HepG2 (cell line): ENCODE measurements around the gene PHF2. TPM values are rescaled to one million over a fixed set of nuclear protein-coding genes. Genes with fewer than 3 reads are reported as not detected.

Experiments
- BHLHE40 ChIP-seq: IDR thresholded peaks from 2 replicates; pipeline ENCODE4 v1.6.1; 2011; ENCODE audit warnings: low read length, improper control_type of control experiment
- BORCS8-MEF2B ChIP-seq: sonication (generic); formaldehyde crosslinking; IDR thresholded peaks from 2 replicates; pipeline ENCODE4 v1.8.0; 2022; ENCODE audit warnings: mild to moderate bottlenecking, missing genetic modification reagents
- CSRNP1 ChIP-seq: sonication (generic); formaldehyde crosslinking; IDR thresholded peaks from 2 replicates; pipeline ENCODE4 v1.8.1; 2023; ENCODE audit warnings: mild to moderate bottlenecking, missing genetic modification reagents
- DDIT3 ChIP-seq: sonication (generic); formaldehyde crosslinking; IDR thresholded peaks from 2 replicates; pipeline ENCODE4 v1.4.0; 2020; ENCODE audit warnings: mild to moderate bottlenecking, missing genetic modification reagents
- MAX ChIP-seq: IDR thresholded peaks from 2 replicates; pipeline ENCODE4 v1.6.1; 2012; ENCODE audit warnings: inconsistent platforms
- MED1 ChIP-seq: sonication (generic); formaldehyde crosslinking; IDR thresholded peaks from 2 replicates; pipeline ENCODE4 v1.4.0; 2020; ENCODE audit warnings: missing genetic modification reagents
- ONECUT2 ChIP-seq: sonication (generic); formaldehyde crosslinking; IDR thresholded peaks from 2 replicates; pipeline ENCODE4 v1.4.0; 2020; ENCODE audit warnings: missing genetic modification reagents
- PRDM15 ChIP-seq: sonication (generic); formaldehyde crosslinking; IDR thresholded peaks from 2 replicates; pipeline ENCODE4 v1.4.0; 2020; ENCODE audit warnings: missing genetic modification reagents
- PRPF4 ChIP-seq: fragments of 200-400 bp; formaldehyde crosslinking; IDR thresholded peaks from 2 replicates; pipeline ENCODE4 v1.6.1; 2016; ENCODE audit warnings: low read length, low read depth; ENCODE audit not compliant: poor library complexity, severe bottlenecking
- RCOR2 ChIP-seq: IDR thresholded peaks from 2 replicates; pipeline ENCODE4 v1.6.1; 2016; ENCODE audit warnings: missing biosample characterization, missing genetic modification reagents
- SAP130 ChIP-seq: IDR thresholded peaks from 2 replicates; pipeline ENCODE4 v1.6.1; 2016; ENCODE audit warnings: low read depth
- SIN3B ChIP-seq: fragments of 150-350 bp; IDR thresholded peaks from 2 replicates; pipeline ENCODE4 v1.6.1; 2014; ENCODE audit warnings: low read length
- SIX4 ChIP-seq: sonication (generic); formaldehyde crosslinking; IDR thresholded peaks from 2 replicates; pipeline ENCODE4 v1.4.0; 2020; ENCODE audit warnings: missing genetic modification reagents
- SMAD9 ChIP-seq: sonication (generic); formaldehyde crosslinking; IDR thresholded peaks from 2 replicates; pipeline ENCODE4 v1.5.1; 2020; ENCODE audit warnings: mild to moderate bottlenecking, missing genetic modification reagents
- SOX6 ChIP-seq, 2 experiments: fragments of 450-650 bp in 1 of 2; sonication (generic) in 1 of 2; formaldehyde crosslinking in 1 of 2; IDR thresholded peaks; 2 replicates each; pipeline versions ENCODE4 v1.4.0 to v1.6.1; 2017 to 2020; ENCODE audit warnings: antibody characterized with exemption in 1 of 2, mild to moderate bottlenecking in 1 of 2, missing genetic modification reagents in 1 of 2
- SSRP1 ChIP-seq: IDR thresholded peaks from 2 replicates; pipeline ENCODE4 v1.6.1; 2016; ENCODE audit warnings: control low read depth
- TBL1XR1 ChIP-seq: fragments of 150-350 bp; IDR thresholded peaks from 2 replicates; pipeline ENCODE4 v1.6.1; 2014; ENCODE audit warnings: borderline replicate concordance, low read length; ENCODE audit not compliant: partially characterized antibody
- ZMAT5 ChIP-seq: sonication (generic); formaldehyde crosslinking; IDR thresholded peaks from 2 replicates; pipeline ENCODE4 v1.5.0; 2020; ENCODE audit warnings: mild to moderate bottlenecking, low read depth, missing genetic modification reagents, borderline replicate concordance
- ZNF234 ChIP-seq: sonication (generic); formaldehyde crosslinking; conservative IDR thresholded peaks from 2 replicates; pipeline ENCODE4 v1.5.1; 2020; ENCODE audit warnings: mild to moderate bottlenecking, missing genetic modification reagents
- ZNF333 ChIP-seq: sonication (generic); formaldehyde crosslinking; IDR thresholded peaks from 2 replicates; pipeline ENCODE4 v1.4.0; 2020; ENCODE audit warnings: mild to moderate bottlenecking, missing genetic modification reagents, borderline replicate concordance
- ZNF335 ChIP-seq: sonication (generic); formaldehyde crosslinking; IDR thresholded peaks from 2 replicates; pipeline ENCODE4 v1.4.0; 2020; ENCODE audit warnings: missing genetic modification reagents
- ZNF33A ChIP-seq: sonication (generic); formaldehyde crosslinking; IDR thresholded peaks from 2 replicates; pipeline ENCODE4 v1.5.1; 2020; ENCODE audit warnings: missing genetic modification reagents, mild to moderate bottlenecking, moderate library complexity, borderline replicate concordance
- ZNF564 ChIP-seq: sonication (generic); formaldehyde crosslinking; IDR thresholded peaks from 2 replicates; pipeline ENCODE4 v1.8.1; 2023; ENCODE audit warnings: mild to moderate bottlenecking, missing genetic modification reagents
- ZNF572 ChIP-seq: sonication (generic); formaldehyde crosslinking; IDR thresholded peaks from 2 replicates; pipeline ENCODE4 v1.5.1; 2020; ENCODE audit warnings: mild to moderate bottlenecking, missing genetic modification reagents
- ZNF670 ChIP-seq: sonication (generic); formaldehyde crosslinking; IDR thresholded peaks from 2 replicates; pipeline ENCODE4 v1.8.0; 2022; ENCODE audit warnings: mild to moderate bottlenecking, missing genetic modification reagents, borderline replicate concordance
- ZNF790 ChIP-seq: sonication (generic); formaldehyde crosslinking; IDR thresholded peaks from 2 replicates; pipeline ENCODE4 v1.8.0; 2022; ENCODE audit warnings: missing genetic modification reagents, mild to moderate bottlenecking, borderline replicate concordance
- polyA plus RNA-seq, 8 experiments: library from polyadenylated mRNA; depleted of rRNA in 3 of 8; stranded (reverse) in 7 of 8; unstranded in 1 of 8; fragments of >200 nt; fragmentation: Illumina TruSeq in 4 of 8; extraction: Trizol in 4 of 8; gene quantifications; 2 replicates each; pipeline versions ENCODE4 v1.2.1 to v1.2.3, GENCODE V29; 2011 to 2016; ENCODE audit warnings: low read depth in 4 of 8, missing spikeins in 1 of 8, mixed read lengths in 1 of 8; ENCODE audit not compliant: insufficient read depth in 1 of 8
- total RNA-seq, 5 experiments: library from RNA; depleted of rRNA; stranded (reverse); fragments of >200 nt; fragmentation: Illumina TruSeq; extraction: Trizol; gene quantifications; 2 replicates each; pipeline ENCODE4 v1.2.3, GENCODE V29; 2016; ENCODE audit warnings: low read depth in 1 of 5

The PHF2 gene
- total and polyA plus RNA-seq, 2 of the 13 experiments (the other 11 are each of a cell fraction or from before 2014, with no cell fraction given) = 6.6 to 9.1 TPM

- TF ChIP-seq ONECUT2 = no peak
- no peak for TF ChIP-seq DDIT3 (CRISPR knock-in tag)
- TF ChIP-seq SOX6 (IDR thresholded peaks at IDR 0.05) = no peak
- TF ChIP-seq SOX6 (CRISPR knock-in tag; IDR thresholded peaks at IDR 0.05) = no peak
- no peak for TF ChIP-seq ZNF790 (CRISPR knock-in tag)
- no peak for TF ChIP-seq ZNF335 (CRISPR knock-in tag)
- no peak for TF ChIP-seq RCOR2 (CRISPR knock-in tag)
- TF ChIP-seq ZNF670 (CRISPR knock-in tag) = no peak
- no peak for TF ChIP-seq ZNF33A (CRISPR knock-in tag)
- no peak for TF ChIP-seq SIN3B
- TF ChIP-seq ZMAT5 (CRISPR knock-in tag) = no peak
- no peak for TF ChIP-seq ZNF564
- no peak for TF ChIP-seq CSRNP1 (CRISPR knock-in tag)
- no peak for TF ChIP-seq TBL1XR1
- TF ChIP-seq BORCS8-MEF2B (CRISPR knock-in tag) = peak; percentile 8; the same call in 1 of the 2 replicates
- TF ChIP-seq MAX = 0 out of 2 replicates have a peak, but pooled peaks have one; percentile 3
- no peak for TF ChIP-seq SMAD9
- no peak for TF ChIP-seq ZNF234 (CRISPR knock-in tag)
- 0 out of 2 replicates have a peak, but pooled peaks have one; percentile 10 for TF ChIP-seq ZNF333 (CRISPR knock-in tag)
- TF ChIP-seq SAP130 (CRISPR knock-in tag) = no peak
- no peak for TF ChIP-seq MED1 (CRISPR knock-in tag)
- no peak for TF ChIP-seq SSRP1 (CRISPR knock-in tag)
- no peak for TF ChIP-seq SIX4 (CRISPR knock-in tag)
- TF ChIP-seq BHLHE40 = peak; percentile 45; the same call in 1 of the 2 replicates
- no peak for TF ChIP-seq PRDM15 (CRISPR knock-in tag)
- TF ChIP-seq PRPF4 = no peak
- no peak for TF ChIP-seq ZNF572 (CRISPR knock-in tag)
Measured at GRCh38 chr9:93567271-93567959, 9.0 kb upstream of the PHF2 start (continued).
